GM12878 (cell line): ENCODE measurements around the gene CRTC3. TPM values are rescaled to one million over a fixed set of nuclear protein-coding genes. Genes with fewer than 3 reads are reported as not detected.

Source experiments
- ATAC-seq: fragments of 200-7000 bp; cut with Tn5 transposase; 3 replicates; pipeline ENCODE4 v1.9.1; 2020; ENCODE audit warnings: mild to moderate bottlenecking, moderate library complexity
- BruUV-seq: library from RNA; stranded (reverse); fragments of 400-500 nt; replicated peaks from 2 replicates; lab custom pipeline; 2021; lab: Mats Ljungman, UMichigan
- CTCF ChIA-PET: fragments of 300-600 bp; sonication (Branson Sonifier 250); formaldehyde crosslinking; extraction: SDS; loops from one replicate; lab custom pipeline; 2021; ENCODE audit warnings: inconsistent platforms; lab: Yijun Ruan, JAX
- POLR2A ChIA-PET: fragments of 350-600 bp; formaldehyde crosslinking; extraction: SDS; loops from one replicate; lab custom pipeline; 2021; ENCODE audit warnings: inconsistent platforms; lab: Charles Lee
- RAD21 ChIA-PET: fragments of 300-600 bp; sonication (Branson Sonifier 250); formaldehyde crosslinking; loops from one replicate; lab custom pipeline; 2023; ENCODE audit warnings: antibody characterized with exemption; ENCODE audit not compliant: unreplicated experiment; lab: Charles Lee
- SMC1A ChIA-PET: fragments of 300-600 bp; sonication (Branson Sonifier 250); formaldehyde crosslinking; loops from one replicate; lab custom pipeline; 2023; ENCODE audit not compliant: unreplicated experiment, uncharacterized antibody; lab: Charles Lee
- DNase-seq: peaks from one replicate; pipeline ENCODE4 v3.0.0-alpha.2; 2011; ENCODE audit warnings: low read depth, low spot score
- FAIRE-seq: peaks from 3 replicates; lab custom pipeline; 2011; peaks lifted over from hg19 to GRCh38; lab: Jason Lieb, UNC
- H2AFZ ChIP-seq: 2 replicates; pipeline ENCODE4 v1.6.0; 2011; ENCODE audit warnings: low read depth, low read length, control low read depth; ENCODE audit not compliant: control insufficient read depth
- H3K27ac ChIP-seq: 2 replicates; pipeline ENCODE4 v1.5.1; 2011; ENCODE audit warnings: control low read depth; ENCODE audit not compliant: control insufficient read depth, insufficient read depth
- H3K27me3 ChIP-seq, 2 experiments: replicated peaks in 1 of 2; 2 replicates each; pipeline versions ENCODE4 v1.6.0 to v1.6.1; 2011; ENCODE audit warnings: low read length in 1 of 2; ENCODE audit not compliant: control insufficient read depth in 2 of 2, insufficient read depth in 2 of 2
- H3K36me3 ChIP-seq, 2 experiments: 2 replicates each; pipeline ENCODE4 v1.5.1; 2011; ENCODE audit warnings: low read length in 1 of 2; ENCODE audit not compliant: control insufficient read depth in 2 of 2, insufficient read depth in 2 of 2
- H3K4me1 ChIP-seq: 2 replicates; pipeline ENCODE4 v1.6.1; 2011; ENCODE audit warnings: mild to moderate bottlenecking, low read length, moderate library complexity, mixed read lengths; ENCODE audit not compliant: control insufficient read depth, insufficient read depth
- H3K4me2 ChIP-seq: 2 replicates; pipeline ENCODE4 v1.6.0; 2011; ENCODE audit warnings: control low read depth; ENCODE audit not compliant: control insufficient read depth, insufficient read depth
- H3K4me3 ChIP-seq: fragments of 200-600 bp; sonication (generic); 2 replicates; pipeline ENCODE4 v1.5.1; 2016
- H3K79me2 ChIP-seq: 2 replicates; pipeline ENCODE4 v1.6.0; 2011; ENCODE audit warnings: low read length; ENCODE audit not compliant: control insufficient read depth, insufficient read depth
- H3K9ac ChIP-seq: 2 replicates; pipeline ENCODE4 v1.8.0; 2011; ENCODE audit warnings: low read length, control low read depth, mixed read lengths; ENCODE audit not compliant: control insufficient read depth, insufficient read depth
- H3K9me3 ChIP-seq: replicated peaks from 3 replicates; pipeline ENCODE4 v1.5.1; 2011; ENCODE audit warnings: mild to moderate bottlenecking, low read length; ENCODE audit not compliant: control insufficient read depth, insufficient read depth
- H4K20me1 ChIP-seq: 2 replicates; pipeline ENCODE4 v1.6.0; 2011; ENCODE audit not compliant: control insufficient read depth, insufficient read depth
- ATF7 ChIP-seq: fragments of 450-650 bp; IDR thresholded peaks from 2 replicates; pipeline ENCODE4 v1.6.1; 2016; ENCODE audit warnings: low read depth, mild to moderate bottlenecking
- BCL11A ChIP-seq: IDR thresholded peaks from 2 replicates; pipeline ENCODE4 v1.6.1; 2011; ENCODE audit warnings: low read depth, low read length
- BCLAF1 ChIP-seq: fragments of 450-650 bp; IDR thresholded peaks from 2 replicates; pipeline ENCODE4 v1.6.1; 2017; ENCODE audit warnings: antibody characterized with exemption, mild to moderate bottlenecking, moderate library complexity
- CHD2 ChIP-seq: IDR thresholded peaks from 2 replicates; pipeline ENCODE4 v1.6.1; 2011; ENCODE audit warnings: low read depth, low read length, improper control_type of control experiment, borderline replicate concordance
- CREM ChIP-seq: IDR thresholded peaks from 2 replicates; pipeline ENCODE4 v1.6.1; 2014; ENCODE audit warnings: antibody characterized with exemption, low read depth
- DPF2 ChIP-seq: fragments of 450-650 bp; IDR thresholded peaks from 2 replicates; pipeline ENCODE4 v1.6.1; 2017; ENCODE audit warnings: mild to moderate bottlenecking
- EED ChIP-seq: sonication (generic); IDR thresholded peaks from 2 replicates; pipeline ENCODE4 v1.6.1; 2016; ENCODE audit warnings: antibody characterized with exemption, low read depth
- EP300 ChIP-seq, 2 experiments: fragments of 150-350 bp in 1 of 2; IDR thresholded peaks; 2 replicates each; pipeline ENCODE4 v1.6.1; 2011 to 2012; ENCODE audit warnings: low read depth in 2 of 2, low read length in 2 of 2, borderline replicate concordance in 1 of 2, improper control_type of control experiment in 1 of 2, inconsistent platforms in 1 of 2; ENCODE audit not compliant: control insufficient read depth in 1 of 2
- GATAD2B ChIP-seq: fragments of 450-650 bp; conservative IDR thresholded peaks from 2 replicates; pipeline ENCODE4 v1.6.1; 2017; ENCODE audit warnings: low read depth, mild to moderate bottlenecking, moderate library complexity
- IKZF1 ChIP-seq: fragments of 450-650 bp; conservative IDR thresholded peaks from 2 replicates; pipeline ENCODE4 v1.6.1; 2017; ENCODE audit warnings: antibody characterized with exemption, mild to moderate bottlenecking
- JUNB ChIP-seq: IDR thresholded peaks from 2 replicates; pipeline ENCODE4 v1.6.1; 2016; ENCODE audit warnings: antibody characterized with exemption, mild to moderate bottlenecking
- MTA2 ChIP-seq: fragments of 450-650 bp; IDR thresholded peaks from 2 replicates; pipeline ENCODE4 v1.6.1; 2016; ENCODE audit warnings: low read depth, mild to moderate bottlenecking, moderate library complexity
- NFIC ChIP-seq: IDR thresholded peaks from 2 replicates; pipeline ENCODE4 v1.6.1; 2012; ENCODE audit warnings: low read depth, mild to moderate bottlenecking, inconsistent platforms, low read length, moderate library complexity
- PBX3 ChIP-seq: IDR thresholded peaks from 2 replicates; pipeline ENCODE4 v1.6.1; 2011; ENCODE audit warnings: mild to moderate bottlenecking, low read depth, low read length, moderate library complexity; ENCODE audit not compliant: insufficient replicate concordance
- POLR2A ChIP-seq: IDR thresholded peaks from 2 replicates; pipeline ENCODE4 v1.6.1; 2011; ENCODE audit warnings: low read depth, mild to moderate bottlenecking, low read length
- SPI1 ChIP-seq: IDR thresholded peaks from 2 replicates; pipeline ENCODE4 v1.6.1; 2011; ENCODE audit warnings: low read depth, mild to moderate bottlenecking, low read length, moderate library complexity, borderline replicate concordance; ENCODE audit not compliant: insufficient read depth
- SREBF1 ChIP-seq: IDR thresholded peaks from 2 replicates; pipeline ENCODE4 v1.6.1; 2012; ENCODE audit warnings: mild to moderate bottlenecking, low read length
- SRF ChIP-seq, 2 experiments: IDR thresholded peaks; 2 replicates each; pipeline ENCODE4 v1.6.1; 2011; ENCODE audit warnings: low read depth in 2 of 2, low read length in 2 of 2, mild to moderate bottlenecking in 1 of 2, moderate library complexity in 1 of 2
- SUZ12 ChIP-seq: fragments of 200-600 bp; sonication (generic); IDR thresholded peaks from one replicate; pipeline ENCODE4 v1.6.1; 2018; ENCODE audit warnings: antibody characterized with exemption, mild to moderate bottlenecking; ENCODE audit not compliant: unreplicated experiment
- WGBS: methylation state at CpG from one replicate; pipeline ENCODE4 v1.1.6; 2016; ENCODE audit warnings: low lambda C conversion rate; ENCODE audit not compliant: insufficient replicate concordance, insufficient coverage; ENCODE audit errors: missing lambda C conversion rate; 5-methylcytosine and 5-hydroxymethylcytosine counted together
- in situ Hi-C: fragments of 300-500 bp; cut with MboI; formaldehyde crosslinking; loops from 9 replicates; pipeline ENCODE4 v1.14.3; 2018; ENCODE audit warnings: mixed read lengths
- intact Hi-C: fragments of 100-400 bp; cut with micrococcal nuclease; formaldehyde crosslinking; loops from one replicate; pipeline ENCODE4 v1.14.2; 2022; ENCODE audit not compliant: unreplicated experiment
- polyA plus RNA-seq, 11 experiments: library from polyadenylated mRNA; depleted of rRNA in 4 of 11; unstranded in 6 of 11; stranded (reverse) in 5 of 11; fragments of >200 nt; fragmentation: Nextera tagmentation in 4 of 11; fragmentation: Illumina TruSeq in 1 of 11; extraction: Ambion mirVana in 4 of 11; extraction: Trizol in 1 of 11; gene quantifications; 1 replicate in 1 of 11; 2 replicates in 10 of 11; pipeline versions ENCODE4 v1.2.1 to v1.2.3, GENCODE V29; 2011 to 2016; ENCODE audit warnings: inconsistent platforms in 2 of 11, missing spikeins in 2 of 11, low read depth in 1 of 11
- total RNA-seq, 4 experiments: library from RNA; depleted of rRNA in 3 of 4; stranded (reverse); fragments of >200 nt in 3 of 4; fragmentation: Illumina TruSeq in 1 of 4; extraction: Trizol in 1 of 4; gene quantifications; 2 replicates each; pipeline versions ENCODE4 v1.2.1 to v1.2.3, GENCODE V29; 2013 to 2021

The CRTC3 gene
- total and polyA plus RNA-seq, 10 of the 15 experiments (the other 5 are each of a cell fraction or from before 2014, with no cell fraction given) = 3.5 to 36.9 (median 18.9) TPM

GRCh38 chr15:90571063-90571541 lies 41.4 kb downstream of the CRTC3 start:
- no peaks in the 10 kb centered on the region for H3K27me3 ChIP-seq
- peak overlapping the region; percentile 58 for H3K4me2 ChIP-seq
- H3K9ac ChIP-seq = peak overlapping the region; percentile 3; the same call in 1 of the 2 replicates
- no peaks in the 10 kb centered on the region; a peak in 1 of 4 replicates for H3K36me3 ChIP-seq
- no peaks in the 10 kb centered on the region for H4K20me1 ChIP-seq
- peak overlapping the region; percentile 61 for H3K27ac ChIP-seq
- peaks cover 32% of the 10 kb centered on the region for H3K4me1 ChIP-seq
- FAIRE-seq (no peak), ATAC-seq (peak; percentile 83), DNase-seq (no peak)
- ChIA-PET POLR2A (interaction anchor here (0.6 to 2.8 kb wide), 8 partner anchors 10 to 174 kb away, joined by 3 to 17 read pairs (median 5); partner anchors contain the start of genes BLM and CRTC3), RAD21 (interaction anchor here (0.5 to 4.1 kb wide), 9 partner anchors 10 to 77 kb away, joined by 3 to 18 read pairs (median 5); no protein-coding TSS in a partner anchor), CTCF (interaction anchor here (0.7 to 3.5 kb wide), 8 partner anchors 9 to 362 kb away, joined by 3 to 11 read pairs (median 4); no protein-coding TSS in a partner anchor), SMC1A (interaction anchor here (0.8 to 4.4 kb wide), 9 partner anchors 10 to 251 kb away, joined by 3 to 32 read pairs (median 3); no protein-coding TSS in a partner anchor)
- intact Hi-C loops (no loop called here), in situ Hi-C loops (no loop called here)
- peaks cover 22% of the 10 kb centered on the region for H3K79me2 ChIP-seq
- WGBS = 36% methylated on average over 4 of the region's 4 CpGs
- BruUV-seq = no TSS peak
- peaks cover 4% of the 10 kb centered on the region; the same call in 2 of the 3 replicates for H3K9me3 ChIP-seq
- H2AFZ ChIP-seq = peak overlapping the region; percentile 62
- peak overlapping the region; percentile 3; the same call in 1 of the 2 replicates for H3K4me3 ChIP-seq
- TF ChIP-seq GATAD2B (no peak), SUZ12 (no peak), SREBF1 (no peak), BCLAF1 (no peak), NFIC (0 out of 2 replicates have a peak, but pooled peaks have one; percentile 42), BCL11A (0 out of 2 replicates have a peak, but pooled peaks have one; percentile 14), EP300 (IDR thresholded peaks at IDR 0.05; ENCODE audit: borderline replicate concordance in 1 of 2, control insufficient read depth in 1 of 2, low read depth in 2 of 2, low read length in 2 of 2) (no peak), MTA2 (peak; percentile 53; the same call in 1 of the 2 replicates), SRF (IDR thresholded peaks at IDR 0.05; ENCODE audit: low read depth in 2 of 2, low read length in 2 of 2) (no peak), JUNB (no peak), EED (peak; percentile 81), PBX3 (no peak), CREM (no peak), CHD2 (no peak), SPI1 (peak; percentile 88), IKZF1 (peak; percentile 79), POLR2A (no peak), DPF2 (peak; percentile 78), ATF7 (peak; percentile 22; the same call in 1 of the 2 replicates)
